ENCODE data around the gene COL26A1. TPM values are rescaled to one million over a fixed set of nuclear protein-coding genes. Genes with fewer than 3 reads are reported as not detected.

The COL26A1 gene
- total and polyA plus RNA-seq, 8 donors = 0.37 to 3.5 (median 0.86) TPM

GRCh38 chr7:101545441-101546190 lies 182.9 kb downstream of the COL26A1 start:
- 92 to 93% methylated on average over 10 of the region's 10 CpGs for WGBS, 2 donors
- peak in 1 of 6 donors; percentile 31 for DNase-seq
- intact Hi-C loops (cut with DNase I) = loop anchor here in 1 of 3 donors (5.0 kb wide), 1 partner anchor 727 kb away; no protein-coding TSS in a partner anchor

GRCh38 chr7:101546308-101546936 lies 183.7 kb downstream of the COL26A1 start:
- H3K36me3 ChIP-seq = no peaks in the 10 kb centered on the region
- TF ChIP-seq, protein P1, sequence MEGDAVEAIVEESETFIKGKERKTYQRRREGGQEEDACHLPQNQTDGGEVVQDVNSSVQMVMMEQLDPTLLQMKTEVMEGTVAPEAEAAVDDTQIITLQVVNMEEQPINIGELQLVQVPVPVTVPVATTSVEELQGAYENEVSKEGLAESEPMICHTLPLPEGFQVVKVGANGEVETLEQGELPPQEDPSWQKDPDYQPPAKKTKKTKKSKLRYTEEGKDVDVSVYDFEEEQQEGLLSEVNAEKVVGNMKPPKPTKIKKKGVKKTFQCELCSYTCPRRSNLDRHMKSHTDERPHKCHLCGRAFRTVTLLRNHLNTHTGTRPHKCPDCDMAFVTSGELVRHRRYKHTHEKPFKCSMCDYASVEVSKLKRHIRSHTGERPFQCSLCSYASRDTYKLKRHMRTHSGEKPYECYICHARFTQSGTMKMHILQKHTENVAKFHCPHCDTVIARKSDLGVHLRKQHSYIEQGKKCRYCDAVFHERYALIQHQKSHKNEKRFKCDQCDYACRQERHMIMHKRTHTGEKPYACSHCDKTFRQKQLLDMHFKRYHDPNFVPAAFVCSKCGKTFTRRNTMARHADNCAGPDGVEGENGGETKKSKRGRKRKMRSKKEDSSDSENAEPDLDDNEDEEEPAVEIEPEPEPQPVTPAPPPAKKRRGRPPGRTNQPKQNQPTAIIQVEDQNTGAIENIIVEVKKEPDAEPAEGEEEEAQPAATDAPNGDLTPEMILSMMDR (IDR thresholded peaks at IDR 0.05) = no peak
- WGBS, 2 donors = 88 to 91% methylated on average over 2 of the region's 2 CpGs
- DNase-seq = peak in 1 of 6 donors; percentile 23
- no peak for ATAC-seq
- H3K27me3 ChIP-seq = no peaks in the 10 kb centered on the region
- no peak overlapping the region for H3K4me3 ChIP-seq
- no peaks in the 10 kb centered on the region for H3K4me1 ChIP-seq
- no peak overlapping the region for H3K27ac ChIP-seq
- FAIRE-seq = no peak
- H3K9me3 ChIP-seq = no peaks in the 10 kb centered on the region
- intact Hi-C loops (cut with DNase I) = loop anchor here in 1 of 3 donors (5.0 kb wide), 1 partner anchor 726 kb away; no protein-coding TSS in a partner anchor

More at GRCh38 chr7:101545441-101546190, 182.9 kb downstream of the COL26A1 start:
- Histone ChIP-seq H3K36me3 (no peaks in the 10 kb centered on the region), H3K9me3 (no peaks in the 10 kb centered on the region), H3K4me1 (no peaks in the 10 kb centered on the region), H3K27me3 (no peaks in the 10 kb centered on the region), H3K4me3 (no peak overlapping the region), H3K27ac (no peak overlapping the region)
- no peak for ATAC-seq
- no peak for FAIRE-seq
- TF ChIP-seq, protein P1 (IDR thresholded peaks at IDR 0.05) = no peak

DNA sequence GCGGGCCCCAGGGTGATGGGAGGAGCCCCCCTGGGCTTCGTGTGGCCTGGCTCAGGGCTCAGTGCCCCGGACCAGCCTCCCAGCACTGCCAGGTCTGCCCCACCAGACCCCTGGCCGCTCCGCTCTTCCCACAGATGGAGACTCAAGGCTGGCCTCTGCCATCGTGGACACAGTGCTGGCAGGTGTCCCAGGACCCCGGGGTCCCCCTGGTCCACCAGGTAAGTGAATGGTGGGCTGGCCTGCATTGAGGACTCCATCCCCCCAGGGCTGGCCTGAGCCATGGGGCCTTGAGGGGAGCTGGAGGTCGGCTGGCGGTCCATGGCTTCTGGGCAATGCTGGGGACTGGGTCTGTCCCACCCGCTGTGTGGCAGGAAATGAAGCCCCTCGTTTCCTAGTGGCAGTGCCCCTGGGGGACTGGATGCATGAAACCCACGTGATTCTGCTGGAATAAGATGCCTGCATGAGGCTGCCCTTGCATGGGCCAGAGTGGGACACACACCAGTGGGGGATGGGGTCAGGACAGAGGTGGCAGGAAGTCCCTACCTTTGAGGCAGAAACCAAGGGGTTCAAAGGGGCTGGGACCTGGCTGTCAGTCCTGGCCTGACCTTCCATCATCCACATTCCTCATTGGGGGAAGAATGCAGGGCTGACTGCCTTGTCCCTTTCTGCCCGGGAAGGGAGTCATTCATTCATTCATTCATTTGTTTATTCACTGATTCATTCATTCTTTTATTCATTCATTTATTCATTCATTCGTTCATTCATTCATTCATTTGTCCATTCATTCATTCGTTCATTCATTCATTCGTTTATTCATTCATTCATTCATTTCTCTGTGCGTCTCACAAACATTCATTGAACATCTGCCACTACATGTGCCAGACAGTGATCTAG lies 184.6 kb downstream of the COL26A1 start:
- no peak for ATAC-seq
- TF ChIP-seq, protein P1 (IDR thresholded peaks at IDR 0.05) = no peak
- DNase-seq = peak in 1 of 6 donors; percentile 45
- no peak for FAIRE-seq
- H3K27me3 ChIP-seq = no peaks in the 10 kb centered on the region
- H3K36me3 ChIP-seq = no peaks in the 10 kb centered on the region
- WGBS, 2 donors = 69 to 71% methylated on average over 17 of the region's 17 CpGs
- no peaks in the 10 kb centered on the region for H3K9me3 ChIP-seq
- no peak overlapping the region for H3K4me3 ChIP-seq
- no peaks in the 10 kb centered on the region for H3K4me1 ChIP-seq
- intact Hi-C loops (cut with DNase I) = loop anchor here in 1 of 3 donors (5.0 kb wide), 1 partner anchor 725 kb away; no protein-coding TSS in a partner anchor
- H3K27ac ChIP-seq = no peak overlapping the region

GRCh38 chr7:101547916-101548661 lies 185.4 kb downstream of the COL26A1 start:
- WGBS, 2 donors = 86% methylated on average over 14 of the region's 14 CpGs
- no peaks in the 10 kb centered on the region for H3K36me3 ChIP-seq
- DNase-seq = peak in 1 of 6 donors; percentile 32
- no peaks in the 10 kb centered on the region for H3K9me3 ChIP-seq
- no peaks in the 10 kb centered on the region for H3K27me3 ChIP-seq
- intact Hi-C loops (cut with DNase I) = loop anchor here in 1 of 3 donors (5.0 kb wide), 1 partner anchor 724 kb away; no protein-coding TSS in a partner anchor
- FAIRE-seq = no peak
- H3K27ac ChIP-seq = no peak overlapping the region
- TF ChIP-seq, protein P1 (IDR thresholded peaks at IDR 0.05) = no peak
- H3K4me1 ChIP-seq = no peaks in the 10 kb centered on the region
- no peak overlapping the region for H3K4me3 ChIP-seq
- no peak for ATAC-seq

Measured in pancreas (tissue), 10 donors.